HFFc6 (cell line): ENCODE data around the gene PNKD. TPM values are rescaled to one million over a fixed set of nuclear protein-coding genes. Genes with fewer than 3 reads are reported as not detected.

Source experiments
- DNase-seq: peaks from one replicate; pipeline ENCODE4 v3.0.0-alpha.2; 2018
- H3K27ac Mint-ChIP-seq: 2 replicates; pipeline ENCODE4 v1.8.0; 2020; ENCODE audit warnings: mild to moderate bottlenecking, mixed read lengths
- H3K27me3 Mint-ChIP-seq: 2 replicates; pipeline ENCODE4 v1.8.0; 2021; ENCODE audit warnings: mild to moderate bottlenecking, moderate library complexity, mixed read lengths; ENCODE audit not compliant: insufficient read depth
- H3K36me3 Mint-ChIP-seq: 2 replicates; pipeline ENCODE4 v1.8.0; 2021; ENCODE audit warnings: low read depth, mixed read lengths
- H3K4me1 Mint-ChIP-seq: 2 replicates; pipeline ENCODE4 v1.8.0; 2020; ENCODE audit warnings: low read depth, mixed read lengths
- H3K4me3 Mint-ChIP-seq: 2 replicates; pipeline ENCODE4 v1.8.0; 2020; ENCODE audit warnings: mild to moderate bottlenecking, moderate library complexity, mixed read lengths
- H3K9me3 Mint-ChIP-seq: 2 replicates; pipeline ENCODE4 v1.8.0; 2020; ENCODE audit warnings: mild to moderate bottlenecking, mixed read lengths
- CTCF ChIP-seq: fragments of 200-600 bp; sonication (generic); IDR thresholded peaks from 2 replicates; pipeline ENCODE4 v1.5.0; 2021; ENCODE audit warnings: antibody characterized with exemption, mild to moderate bottlenecking
- total RNA-seq, 6 experiments: library from RNA; stranded (reverse); fragmentation: NEBNext Ultra II Directional; extraction: Animal tissue kit (Norgen Biotek cat#: 25700); gene quantifications; 2 replicates in 1 of 6; 3 replicates in 5 of 6; pipeline ENCODE4 v1.2.3, GENCODE V29; 2021

Gene PNKD
- total RNA-seq, 6 experiments from 2014 or later: 50.8 to 62.8 (median 57.7) TPM

- TF ChIP-seq CTCF: no peak
- Mint-ChIP-seq H3K4me1 (peaks cover 75% of the 10 kb centered on the region), H3K9me3 (no peaks in the 10 kb centered on the region), H3K36me3 (peaks cover 71% of the 10 kb centered on the region), H3K4me3 (peak overlapping the region; percentile 40; the same call in 1 of the 2 replicates), H3K27ac (peak overlapping the region; percentile 86), H3K27me3 (peaks cover 2% of the 10 kb centered on the region)
- DNase-seq: no peak
These were observed 41.8 kb upstream of the PNKD start for GRCh38 chr2:218228366-218229090.

- Mint-ChIP-seq H3K27ac (peak overlapping the region; percentile 86), H3K36me3 (peaks cover 72% of the 10 kb centered on the region), H3K27me3 (peaks cover 2% of the 10 kb centered on the region), H3K4me3 (peak overlapping the region; percentile 40), H3K9me3 (no peaks in the 10 kb centered on the region), H3K4me1 (peaks cover 75% of the 10 kb centered on the region)
- no peak for TF ChIP-seq CTCF
- DNase-seq: peak; percentile 74
These were observed 41.1 kb upstream of the PNKD start for GRCh38 chr2:218229239-218229638.

- no peaks in the 10 kb centered on the region for H3K9me3 Mint-ChIP-seq
- H3K36me3 Mint-ChIP-seq: peaks cover 72% of the 10 kb centered on the region
- DNase-seq: peak; percentile 32
- peak overlapping the region; percentile 54 for H3K27ac Mint-ChIP-seq
- peaks cover 71% of the 10 kb centered on the region for H3K4me1 Mint-ChIP-seq
- TF ChIP-seq CTCF: no peak
- H3K4me3 Mint-ChIP-seq: peak overlapping the region; percentile 36
- H3K27me3 Mint-ChIP-seq: peaks cover 2% of the 10 kb centered on the region
These were observed 40.5 kb upstream of the PNKD start for GRCh38 chr2:218229851-218230250.

GRCh38 chr2:218230882-218231281 lies 39.4 kb upstream of the PNKD start:
- Mint-ChIP-seq H3K27ac (peak overlapping the region; percentile 54), H3K9me3 (no peaks in the 10 kb centered on the region), H3K4me1 (peaks cover 60% of the 10 kb centered on the region), H3K27me3 (peaks cover 2% of the 10 kb centered on the region), H3K36me3 (peaks cover 70% of the 10 kb centered on the region), H3K4me3 (peak overlapping the region; percentile 36)
- peak; percentile 30 for DNase-seq
- TF ChIP-seq CTCF: peak; percentile 68

- Mint-ChIP-seq H3K27me3 (no peaks in the 10 kb centered on the region; the same call in none of the 2 replicates), H3K4me1 (peaks cover 41% of the 10 kb centered on the region), H3K4me3 (no peak overlapping the region), H3K36me3 (peaks cover 55% of the 10 kb centered on the region), H3K27ac (no peak overlapping the region), H3K9me3 (no peaks in the 10 kb centered on the region)
- no peak for TF ChIP-seq CTCF
- DNase-seq: no peak
These were observed 36.8 kb upstream of the PNKD start for GRCh38 chr2:218233543-218233942.
